Measurements from ENCODE around the gene CTDSPL. TPM values are rescaled to one million over a fixed set of nuclear protein-coding genes. Genes with fewer than 3 reads are reported as not detected.

Gene CTDSPL
- total and polyA plus RNA-seq, 7 experiments from 2014 or later = 0.15 to 5.6 (median 1.7) TPM

DNA sequence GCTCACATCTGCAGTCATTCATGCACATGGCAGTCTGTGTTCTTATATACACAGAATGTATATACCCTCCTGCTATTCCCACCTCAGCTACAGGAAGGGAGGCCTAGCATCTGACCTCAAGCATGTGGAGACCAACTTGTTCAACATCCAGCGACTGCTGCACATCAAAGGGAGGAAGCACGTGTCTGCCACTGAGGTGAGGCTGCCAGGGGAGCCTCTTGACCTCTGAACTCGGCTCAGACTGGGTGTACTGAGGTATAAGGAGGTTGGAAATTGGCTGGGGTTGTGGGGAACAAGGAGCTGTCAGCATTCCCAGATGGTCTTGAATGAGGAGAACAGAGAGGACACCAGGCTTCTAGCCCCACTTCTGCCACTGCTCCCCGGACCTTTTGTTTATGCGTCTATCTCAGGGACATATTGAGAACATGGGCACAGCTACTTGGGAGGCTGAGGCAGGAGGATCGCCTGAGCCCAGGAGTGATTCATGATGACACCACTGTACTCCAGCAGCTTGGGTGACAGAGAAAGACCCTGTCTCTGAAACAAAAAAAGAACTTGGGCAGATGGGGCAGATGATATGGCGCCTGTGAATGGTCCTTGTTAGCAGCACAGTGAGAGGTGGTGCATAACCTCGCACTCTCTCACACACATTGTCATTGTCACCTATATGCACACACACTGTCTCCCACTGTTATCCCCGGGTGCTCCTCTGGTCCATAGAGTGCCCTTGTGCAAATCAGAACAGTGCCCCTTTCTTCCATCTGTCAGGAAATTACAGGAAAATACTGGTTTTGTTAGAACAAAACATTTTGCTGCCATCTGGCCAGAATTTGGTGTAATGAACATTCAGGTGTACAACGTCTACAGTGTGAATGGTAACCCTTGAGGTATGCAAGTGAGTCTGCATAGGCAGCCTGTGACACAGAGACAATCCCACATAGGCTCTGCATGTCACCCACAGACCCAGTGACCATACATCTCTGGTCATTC lies 134.3 kb downstream of the CTDSPL start:
- Mint-ChIP-seq H3K9me3 (no peaks in the 10 kb centered on the region), H3K36me3 (peaks cover 7 to 34% (median 11%) of the 10 kb centered on the region in 5 donors), H3K4me3 (peak overlapping the region; percentile 82 to 98 (median 96)), H3K4me1 (peaks cover 39 to 69% (median 62%) of the 10 kb centered on the region in 7 donors), H3K27ac (peak overlapping the region; percentile 92 to 97 (median 96)), H3K27me3 (no peaks in the 10 kb centered on the region)
- ATAC-seq (no peak), DNase-seq (peak in 3 of 9 donors; percentile 41 to 46 (median 42))
- Histone ChIP-seq H3K27ac (ENCODE audit: low read depth, low read length) (peak overlapping the region; percentile 87), H3K36me3 (ENCODE audit: control insufficient read depth in 2 of 3, insufficient read depth in 3 of 3, low read length in 3 of 3) (peaks cover 0 to 18% (median 0%) of the 10 kb centered on the region in 3 experiments), H3K4me1 (ENCODE audit: control insufficient read depth in 2 of 2, insufficient read depth in 2 of 2, low read length in 2 of 2) (peaks cover 47 to 48% of the 10 kb centered on the region in 2 donors), H3K9me3 (ENCODE audit: control insufficient read depth in 2 of 3, low read length in 3 of 3) (no peaks in the 10 kb centered on the region), H3K27me3 (ENCODE audit: control insufficient read depth in 2 of 2, insufficient read depth in 2 of 2, low read length in 2 of 2) (no peaks in the 10 kb centered on the region), H3K4me3 (ENCODE audit: low read length) (no peak overlapping the region)
- POLR2A ChIA-PET = interaction anchor here (0.5 to 1.4 kb wide), 5 partner anchors 16 to 1407 kb away, joined by 4 to 12 read pairs (median 5); partner anchors contain the start of gene DLEC1
- CTCF ChIA-PET = interaction anchor here (1.1 to 1.4 kb wide), 3 partner anchors 12 to 44 kb away, joined by 3 to 7 read pairs (median 4); partner anchors contain the start of gene DLEC1
- intact Hi-C loops (cut with micrococcal nuclease) = loop anchor here (2.0 kb wide), 1 partner anchor 43 kb away; the partner anchor contains the start of gene DLEC1 (in 2 of the 2)

- Histone ChIP-seq H3K36me3 (ENCODE audit: control insufficient read depth in 2 of 3, insufficient read depth in 3 of 3, low read length in 3 of 3) (peaks cover 0 to 27% (median 0%) of the 10 kb centered on the region in 3 experiments), H3K4me1 (ENCODE audit: control insufficient read depth in 2 of 2, insufficient read depth in 2 of 2, low read length in 2 of 2) (peaks cover 47 to 48% of the 10 kb centered on the region in 2 donors), H3K27ac (ENCODE audit: low read depth, low read length) (no peak overlapping the region), H3K27me3 (ENCODE audit: control insufficient read depth in 2 of 2, insufficient read depth in 2 of 2, low read length in 2 of 2) (no peaks in the 10 kb centered on the region), H3K9me3 (ENCODE audit: control insufficient read depth in 2 of 3, low read length in 3 of 3) (no peaks in the 10 kb centered on the region), H3K4me3 (ENCODE audit: low read length) (no peak overlapping the region)
- peak overlapping the region in 9 of 10 donors; percentile 47 to 83 (median 71) for H3K4me3 Mint-ChIP-seq
- no peaks in the 10 kb centered on the region for H3K27me3 Mint-ChIP-seq
- no peaks in the 10 kb centered on the region for H3K9me3 Mint-ChIP-seq
- peaks cover 7 to 34% (median 11%) of the 10 kb centered on the region in 5 donors for H3K36me3 Mint-ChIP-seq
- peak; percentile 59 to 82 (median 76) for DNase-seq
- ATAC-seq = peak; percentile 78
- intact Hi-C loops (cut with micrococcal nuclease) = no loop called here
- CTCF ChIA-PET = interaction anchor here (0.6 to 1.4 kb wide), 6 partner anchors 13 to 142 kb away, joined by 3 to 7 read pairs (median 4); partner anchors contain the start of gene DLEC1
- H3K4me1 Mint-ChIP-seq = peaks cover 39 to 69% (median 62%) of the 10 kb centered on the region in 7 donors
- POLR2A ChIA-PET = interaction anchor here (0.5 to 1.4 kb wide), 8 partner anchors 21 to 1406 kb away, joined by 3 to 12 read pairs (median 4); partner anchors contain the start of genes ACAA1 and DLEC1
- H3K27ac Mint-ChIP-seq = peak overlapping the region; percentile 80 to 97 (median 96)
Observed at GRCh38 chr3:37996785-37997301, 135.2 kb downstream of the CTDSPL start.

GRCh38 chr3:37997342-37997741 lies 135.7 kb downstream of the CTDSPL start:
- peaks cover 0 to 32% (median 0%) of the 10 kb centered on the region in 3 experiments for H3K36me3 ChIP-seq (ENCODE audit: control insufficient read depth in 2 of 3, insufficient read depth in 3 of 3, low read length in 3 of 3)
- H3K4me1 ChIP-seq (ENCODE audit: control insufficient read depth in 2 of 2, insufficient read depth in 2 of 2, low read length in 2 of 2) = peaks cover 47 to 48% of the 10 kb centered on the region in 2 donors
- no peaks in the 10 kb centered on the region for H3K9me3 ChIP-seq (ENCODE audit: control insufficient read depth in 2 of 3, low read length in 3 of 3)
- no peaks in the 10 kb centered on the region for H3K27me3 ChIP-seq (ENCODE audit: control insufficient read depth in 2 of 2, insufficient read depth in 2 of 2, low read length in 2 of 2)
- Mint-ChIP-seq H3K4me1 (peaks cover 39 to 74% (median 62%) of the 10 kb centered on the region in 7 donors), H3K36me3 (peaks cover 7 to 34% (median 11%) of the 10 kb centered on the region in 5 donors), H3K9me3 (no peaks in the 10 kb centered on the region), H3K27ac (peak overlapping the region in 8 of 9 donors; percentile 59 to 96 (median 96)), H3K4me3 (peak overlapping the region in 4 of 10 donors; percentile 14 to 67 (median 47)), H3K27me3 (no peaks in the 10 kb centered on the region)
- peak overlapping the region; percentile 87 for H3K27ac ChIP-seq (ENCODE audit: low read depth, low read length)
- no peak overlapping the region for H3K4me3 ChIP-seq (ENCODE audit: low read length)
- ChIA-PET CTCF (interaction anchor here (0.6 to 1.4 kb wide), 6 partner anchors 13 to 142 kb away, joined by 3 to 7 read pairs (median 4); partner anchors contain the start of gene DLEC1), POLR2A (interaction anchor here (0.5 to 1.4 kb wide), 7 partner anchors 21 to 340 kb away, joined by 3 to 12 read pairs (median 4); partner anchors contain the start of genes ACAA1 and DLEC1)
- DNase-seq (no peak), ATAC-seq (no peak)
- intact Hi-C loops (cut with micrococcal nuclease) = no loop called here

DNA sequence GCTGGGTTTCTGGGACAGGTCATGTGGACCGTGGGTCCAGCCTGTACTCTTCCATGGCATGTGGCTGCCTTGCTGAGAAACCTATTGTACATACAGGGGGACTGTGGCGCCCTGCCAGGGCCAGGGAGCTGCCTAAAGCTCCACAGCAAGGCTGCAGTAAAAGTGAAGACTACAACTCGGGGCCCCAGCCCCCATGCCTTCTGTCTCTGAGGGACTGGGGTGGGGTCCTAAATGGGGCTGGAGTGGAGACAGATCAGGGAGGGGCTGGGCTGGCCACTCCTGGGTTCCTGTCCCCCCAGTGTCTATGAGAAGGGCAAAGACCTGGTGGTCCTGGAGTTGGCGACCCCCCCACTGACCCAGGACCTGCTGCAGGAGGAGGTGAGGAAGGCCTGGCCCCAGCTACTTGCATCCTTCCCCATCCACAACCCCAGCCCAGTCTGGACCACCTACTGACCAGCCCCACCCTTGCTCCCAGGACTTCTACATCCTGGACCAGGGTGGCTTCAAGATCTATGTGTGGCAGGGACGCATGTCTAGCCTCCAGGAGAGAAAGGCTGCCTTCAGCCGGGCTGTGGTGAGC lies 136.2 kb downstream of the CTDSPL start:
- Histone ChIP-seq H3K36me3 (ENCODE audit: control insufficient read depth in 2 of 3, insufficient read depth in 3 of 3, low read length in 3 of 3) (peaks cover 0 to 37% (median 0%) of the 10 kb centered on the region in 3 experiments), H3K27me3 (ENCODE audit: control insufficient read depth in 2 of 2, insufficient read depth in 2 of 2, low read length in 2 of 2) (no peaks in the 10 kb centered on the region), H3K27ac (ENCODE audit: low read depth, low read length) (peak overlapping the region; percentile 87), H3K4me1 (ENCODE audit: control insufficient read depth in 2 of 2, insufficient read depth in 2 of 2, low read length in 2 of 2) (peaks cover 47 to 48% of the 10 kb centered on the region in 2 donors), H3K4me3 (ENCODE audit: low read length) (peak overlapping the region; percentile 54), H3K9me3 (ENCODE audit: control insufficient read depth in 2 of 3, low read length in 3 of 3) (no peaks in the 10 kb centered on the region)
- Mint-ChIP-seq H3K36me3 (peaks cover 7 to 34% (median 11%) of the 10 kb centered on the region in 5 donors), H3K4me3 (peak overlapping the region; percentile 12 to 84 (median 74)), H3K9me3 (no peaks in the 10 kb centered on the region), H3K27me3 (no peaks in the 10 kb centered on the region), H3K27ac (peak overlapping the region; percentile 65 to 96 (median 94)), H3K4me1 (peaks cover 39 to 71% (median 62%) of the 10 kb centered on the region in 7 donors)
- DNase-seq (no peak), ATAC-seq (no peak)
- ChIA-PET CTCF (interaction anchor here (1.0 to 1.4 kb wide), 2 partner anchors 41 to 143 kb away, joined by 4 to 7 read pairs; partner anchors contain the start of gene DLEC1), POLR2A (interaction anchor here (0.6 to 1.4 kb wide), 4 partner anchors 23 to 139 kb away, joined by 3 to 12 read pairs (median 4); partner anchors contain the start of gene ACAA1)
- intact Hi-C loops (cut with micrococcal nuclease) = no loop called here

DNA sequence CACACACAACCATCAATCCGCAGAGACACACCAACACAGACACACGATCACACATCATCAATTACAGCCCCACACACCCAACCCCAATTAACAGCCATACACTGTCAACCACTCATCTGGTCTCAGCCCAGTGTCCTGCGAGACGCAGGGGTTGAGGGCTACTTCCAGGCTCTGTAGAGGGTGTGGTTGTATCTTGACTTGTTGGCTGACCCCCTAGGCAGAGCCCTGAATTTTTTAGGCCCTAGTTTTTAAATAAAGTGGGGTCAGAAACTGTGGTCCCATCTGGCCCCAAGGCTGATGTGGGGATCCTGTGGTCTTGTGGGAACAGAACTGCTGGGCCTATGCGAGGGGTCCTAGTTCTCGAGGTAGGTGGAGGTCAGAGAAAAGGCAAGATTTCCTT lies 138.2 kb downstream of the CTDSPL start:
- Histone ChIP-seq H3K36me3 (ENCODE audit: control insufficient read depth in 2 of 3, insufficient read depth in 3 of 3, low read length in 3 of 3) (peaks cover 0 to 57% (median 0%) of the 10 kb centered on the region in 3 experiments), H3K27ac (ENCODE audit: low read depth, low read length) (no peak overlapping the region), H3K4me3 (ENCODE audit: low read length) (no peak overlapping the region), H3K4me1 (ENCODE audit: control insufficient read depth in 2 of 2, insufficient read depth in 2 of 2, low read length in 2 of 2) (peaks cover 33 to 37% of the 10 kb centered on the region in 2 donors), H3K9me3 (ENCODE audit: control insufficient read depth in 2 of 3, low read length in 3 of 3) (no peaks in the 10 kb centered on the region), H3K27me3 (ENCODE audit: control insufficient read depth in 2 of 2, insufficient read depth in 2 of 2, low read length in 2 of 2) (no peaks in the 10 kb centered on the region)
- H3K27ac Mint-ChIP-seq = peak overlapping the region in 8 of 9 donors; percentile 65 to 96 (median 86)
- ATAC-seq (no peak), DNase-seq (no peak)
- no peaks in the 10 kb centered on the region for H3K27me3 Mint-ChIP-seq
- ChIA-PET POLR2A (no interaction called here), CTCF (no interaction called here)
- intact Hi-C loops (cut with micrococcal nuclease) = no loop called here
- H3K9me3 Mint-ChIP-seq = no peaks in the 10 kb centered on the region
- H3K4me3 Mint-ChIP-seq = peak overlapping the region in 8 of 10 donors; percentile 8 to 74 (median 64)
- peaks cover 7 to 38% (median 11%) of the 10 kb centered on the region in 5 donors for H3K36me3 Mint-ChIP-seq
- peaks cover 42 to 67% (median 57%) of the 10 kb centered on the region in 7 donors for H3K4me1 Mint-ChIP-seq
